ENCODE results near the gene TCF7L1. TPM values are rescaled to one million over a fixed set of nuclear protein-coding genes. Genes with fewer than 3 reads are reported as not detected.
A peak's percentile ranks its signal among the peaks of the same experiment; 100 is the strongest.

Gene TCF7L1
- polyA plus RNA-seq, 1 donor from 2014 or later: not detected

DNA sequence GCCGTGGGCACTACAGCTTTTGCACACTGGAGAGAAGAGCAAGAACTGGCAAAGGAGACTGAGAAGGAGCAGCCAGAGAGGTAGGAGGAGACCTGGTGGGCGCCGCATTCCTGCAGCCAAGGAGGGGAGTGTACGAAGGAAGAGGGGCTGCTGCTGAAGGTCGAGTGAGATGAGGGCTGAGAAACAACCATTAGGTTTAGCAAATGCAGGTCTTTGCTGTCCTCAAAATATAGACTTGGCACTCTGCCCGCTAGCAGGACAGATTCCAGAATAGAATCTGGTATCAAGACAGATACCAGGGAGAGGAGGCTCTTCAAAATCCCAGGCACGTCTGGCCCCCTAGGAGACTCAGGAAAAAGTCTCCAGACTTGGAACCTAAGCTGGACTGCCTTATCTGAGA is 111.6 kb downstream of the TCF7L1 start:
- no peaks in the 10 kb centered on the region for H3K9me2 ChIP-seq (ENCODE audit: insufficient read depth, low read length)
- no peak overlapping the region for H3K4me3 ChIP-seq (ENCODE audit: low read length)
- H3K36me3 ChIP-seq (ENCODE audit: insufficient read depth, low read length): no peaks in the 10 kb centered on the region
- no peak for TF ChIP-seq EZH2 (IDR thresholded peaks at IDR 0.05; ENCODE audit: borderline replicate concordance, insufficient read depth, low read length, poor library complexity, severe bottlenecking)
- TF ChIP-seq, protein P1, sequence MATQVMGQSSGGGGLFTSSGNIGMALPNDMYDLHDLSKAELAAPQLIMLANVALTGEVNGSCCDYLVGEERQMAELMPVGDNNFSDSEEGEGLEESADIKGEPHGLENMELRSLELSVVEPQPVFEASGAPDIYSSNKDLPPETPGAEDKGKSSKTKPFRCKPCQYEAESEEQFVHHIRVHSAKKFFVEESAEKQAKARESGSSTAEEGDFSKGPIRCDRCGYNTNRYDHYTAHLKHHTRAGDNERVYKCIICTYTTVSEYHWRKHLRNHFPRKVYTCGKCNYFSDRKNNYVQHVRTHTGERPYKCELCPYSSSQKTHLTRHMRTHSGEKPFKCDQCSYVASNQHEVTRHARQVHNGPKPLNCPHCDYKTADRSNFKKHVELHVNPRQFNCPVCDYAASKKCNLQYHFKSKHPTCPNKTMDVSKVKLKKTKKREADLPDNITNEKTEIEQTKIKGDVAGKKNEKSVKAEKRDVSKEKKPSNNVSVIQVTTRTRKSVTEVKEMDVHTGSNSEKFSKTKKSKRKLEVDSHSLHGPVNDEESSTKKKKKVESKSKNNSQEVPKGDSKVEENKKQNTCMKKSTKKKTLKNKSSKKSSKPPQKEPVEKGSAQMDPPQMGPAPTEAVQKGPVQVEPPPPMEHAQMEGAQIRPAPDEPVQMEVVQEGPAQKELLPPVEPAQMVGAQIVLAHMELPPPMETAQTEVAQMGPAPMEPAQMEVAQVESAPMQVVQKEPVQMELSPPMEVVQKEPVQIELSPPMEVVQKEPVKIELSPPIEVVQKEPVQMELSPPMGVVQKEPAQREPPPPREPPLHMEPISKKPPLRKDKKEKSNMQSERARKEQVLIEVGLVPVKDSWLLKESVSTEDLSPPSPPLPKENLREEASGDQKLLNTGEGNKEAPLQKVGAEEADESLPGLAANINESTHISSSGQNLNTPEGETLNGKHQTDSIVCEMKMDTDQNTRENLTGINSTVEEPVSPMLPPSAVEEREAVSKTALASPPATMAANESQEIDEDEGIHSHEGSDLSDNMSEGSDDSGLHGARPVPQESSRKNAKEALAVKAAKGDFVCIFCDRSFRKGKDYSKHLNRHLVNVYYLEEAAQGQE (IDR thresholded peaks at IDR 0.05; ENCODE audit: borderline replicate concordance): no peak
- no peak for TF ChIP-seq TAF1 (IDR thresholded peaks at IDR 0.05; ENCODE audit: low read depth)
- TF ChIP-seq RAD21 (conservative IDR thresholded peaks at IDR 0.05): no peak
- no peak for TF ChIP-seq EP300 (conservative IDR thresholded peaks at IDR 0.05; ENCODE audit: poor library complexity, severe bottlenecking)
- no peak for TF ChIP-seq MXI1 (conservative IDR thresholded peaks at IDR 0.05; ENCODE audit: poor library complexity, severe bottlenecking)
- no peak for TF ChIP-seq SMC3 (conservative IDR thresholded peaks at IDR 0.05; ENCODE audit: poor library complexity)
- no peak for TF ChIP-seq POLR2AphosphoS5 (IDR thresholded peaks at IDR 0.05)
- TF ChIP-seq, protein P2, sequence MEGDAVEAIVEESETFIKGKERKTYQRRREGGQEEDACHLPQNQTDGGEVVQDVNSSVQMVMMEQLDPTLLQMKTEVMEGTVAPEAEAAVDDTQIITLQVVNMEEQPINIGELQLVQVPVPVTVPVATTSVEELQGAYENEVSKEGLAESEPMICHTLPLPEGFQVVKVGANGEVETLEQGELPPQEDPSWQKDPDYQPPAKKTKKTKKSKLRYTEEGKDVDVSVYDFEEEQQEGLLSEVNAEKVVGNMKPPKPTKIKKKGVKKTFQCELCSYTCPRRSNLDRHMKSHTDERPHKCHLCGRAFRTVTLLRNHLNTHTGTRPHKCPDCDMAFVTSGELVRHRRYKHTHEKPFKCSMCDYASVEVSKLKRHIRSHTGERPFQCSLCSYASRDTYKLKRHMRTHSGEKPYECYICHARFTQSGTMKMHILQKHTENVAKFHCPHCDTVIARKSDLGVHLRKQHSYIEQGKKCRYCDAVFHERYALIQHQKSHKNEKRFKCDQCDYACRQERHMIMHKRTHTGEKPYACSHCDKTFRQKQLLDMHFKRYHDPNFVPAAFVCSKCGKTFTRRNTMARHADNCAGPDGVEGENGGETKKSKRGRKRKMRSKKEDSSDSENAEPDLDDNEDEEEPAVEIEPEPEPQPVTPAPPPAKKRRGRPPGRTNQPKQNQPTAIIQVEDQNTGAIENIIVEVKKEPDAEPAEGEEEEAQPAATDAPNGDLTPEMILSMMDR (IDR thresholded peaks at IDR 0.05; ENCODE audit: poor library complexity, severe bottlenecking): no peak
- no peaks in the 10 kb centered on the region for H3K79me2 ChIP-seq (replicated peaks; ENCODE audit: insufficient read depth, low read length)
- no peaks in the 10 kb centered on the region for H3K9me3 ChIP-seq (ENCODE audit: low read length)
- no peak overlapping the region for H3K9ac ChIP-seq (ENCODE audit: low read length)
- H3K27me3 ChIP-seq (ENCODE audit: insufficient read depth, low read depth, low read length): no peaks in the 10 kb centered on the region
- H3K27ac ChIP-seq (ENCODE audit: low read length): no peak overlapping the region
- H3K4me2 ChIP-seq (ENCODE audit: low read length): no peak overlapping the region
- no peaks in the 10 kb centered on the region for H3F3A ChIP-seq (ENCODE audit: insufficient read depth, low read length, poor library complexity, severe bottlenecking)
- no peak overlapping the region for H2AFZ ChIP-seq (ENCODE audit: low read depth, low read length)
- H4K20me1 ChIP-seq (ENCODE audit: insufficient read depth): no peaks in the 10 kb centered on the region

DNA sequence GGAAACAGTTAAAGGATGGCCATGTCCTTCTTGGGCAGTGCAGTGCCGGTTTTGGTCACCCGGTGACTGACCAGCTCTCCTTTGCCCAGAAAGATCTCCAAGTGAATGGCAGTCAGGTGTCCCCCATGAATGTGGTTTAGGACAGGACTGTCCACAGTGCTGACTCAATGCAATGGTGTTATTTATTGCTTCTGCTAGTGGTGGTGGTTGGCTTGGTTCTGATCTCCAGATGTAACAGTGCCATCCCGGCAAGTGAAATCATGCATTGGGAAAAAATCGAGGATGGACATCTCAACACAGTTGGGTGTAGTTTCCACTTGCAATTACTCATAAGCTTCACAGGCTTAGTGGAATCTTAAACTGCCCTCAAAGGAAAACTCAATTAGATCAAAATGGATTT is 112.7 kb downstream of the TCF7L1 start:
- H3K27me3 ChIP-seq (ENCODE audit: insufficient read depth, low read depth, low read length): no peaks in the 10 kb centered on the region
- H3K27ac ChIP-seq (ENCODE audit: low read length): no peak overlapping the region
- peak overlapping the region; percentile 47 for H3K4me3 ChIP-seq (ENCODE audit: low read length)
- no peaks in the 10 kb centered on the region for H3K36me3 ChIP-seq (ENCODE audit: insufficient read depth, low read length)
- H3K79me2 ChIP-seq (replicated peaks; ENCODE audit: insufficient read depth, low read length): no peaks in the 10 kb centered on the region
- H3K9ac ChIP-seq (ENCODE audit: low read length): no peak overlapping the region
- H3K9me2 ChIP-seq (ENCODE audit: insufficient read depth, low read length): no peaks in the 10 kb centered on the region
- TF ChIP-seq, protein P1 (IDR thresholded peaks at IDR 0.05; ENCODE audit: borderline replicate concordance): no peak
- TF ChIP-seq, protein P2 (IDR thresholded peaks at IDR 0.05; ENCODE audit: poor library complexity, severe bottlenecking): no peak
- TF ChIP-seq EZH2 (IDR thresholded peaks at IDR 0.05; ENCODE audit: borderline replicate concordance, insufficient read depth, low read length, poor library complexity, severe bottlenecking) (no peak), POLR2AphosphoS5 (IDR thresholded peaks at IDR 0.05) (no peak), EP300 (conservative IDR thresholded peaks at IDR 0.05; ENCODE audit: poor library complexity, severe bottlenecking) (no peak), SMC3 (conservative IDR thresholded peaks at IDR 0.05; ENCODE audit: poor library complexity) (no peak), TAF1 (IDR thresholded peaks at IDR 0.05; ENCODE audit: low read depth) (no peak), RAD21 (conservative IDR thresholded peaks at IDR 0.05) (no peak), MXI1 (conservative IDR thresholded peaks at IDR 0.05; ENCODE audit: poor library complexity, severe bottlenecking) (no peak)
- no peaks in the 10 kb centered on the region for H3K9me3 ChIP-seq (ENCODE audit: low read length)
- H2AFZ ChIP-seq (ENCODE audit: low read depth, low read length): no peak overlapping the region
- no peaks in the 10 kb centered on the region for H4K20me1 ChIP-seq (ENCODE audit: insufficient read depth)
- no peak overlapping the region for H3K4me2 ChIP-seq (ENCODE audit: low read length)
- H3F3A ChIP-seq (ENCODE audit: insufficient read depth, low read length, poor library complexity, severe bottlenecking): no peaks in the 10 kb centered on the region
